Measurements from ENCODE around the gene GALT. TPM values are rescaled to one million over a fixed set of nuclear protein-coding genes. Genes with fewer than 3 reads are reported as not detected.

GALT gene
- total RNA-seq, 1 donor from 2014 or later: 34.4 TPM

DNA sequence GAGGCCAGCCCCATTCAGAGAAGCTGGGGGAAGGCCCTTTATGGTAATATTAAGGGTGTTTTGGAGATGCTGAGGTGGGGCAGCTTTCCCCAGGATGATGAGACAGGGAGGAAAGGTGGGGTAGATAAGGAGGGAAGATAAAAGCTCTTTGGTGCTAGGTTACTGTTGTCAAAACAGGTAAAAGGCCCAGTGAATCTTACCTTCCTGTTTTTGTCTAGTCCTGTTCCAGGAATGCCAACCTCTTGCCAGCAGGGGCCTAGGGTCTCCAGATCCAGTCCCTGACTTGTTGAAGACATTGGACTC lies 16.8 kb downstream of the GALT start:
- DNase-seq (ENCODE audit: low read depth): no peak
- Histone ChIP-seq H3K27me3 (ENCODE audit: control insufficient read depth, insufficient read depth, low read length) (no peaks in the 10 kb centered on the region), H3K4me3 (ENCODE audit: low read depth, low read length) (no peak overlapping the region), H3K36me3 (ENCODE audit: control insufficient read depth, insufficient read depth, low read length) (no peaks in the 10 kb centered on the region)
- TF ChIP-seq, protein P1, sequence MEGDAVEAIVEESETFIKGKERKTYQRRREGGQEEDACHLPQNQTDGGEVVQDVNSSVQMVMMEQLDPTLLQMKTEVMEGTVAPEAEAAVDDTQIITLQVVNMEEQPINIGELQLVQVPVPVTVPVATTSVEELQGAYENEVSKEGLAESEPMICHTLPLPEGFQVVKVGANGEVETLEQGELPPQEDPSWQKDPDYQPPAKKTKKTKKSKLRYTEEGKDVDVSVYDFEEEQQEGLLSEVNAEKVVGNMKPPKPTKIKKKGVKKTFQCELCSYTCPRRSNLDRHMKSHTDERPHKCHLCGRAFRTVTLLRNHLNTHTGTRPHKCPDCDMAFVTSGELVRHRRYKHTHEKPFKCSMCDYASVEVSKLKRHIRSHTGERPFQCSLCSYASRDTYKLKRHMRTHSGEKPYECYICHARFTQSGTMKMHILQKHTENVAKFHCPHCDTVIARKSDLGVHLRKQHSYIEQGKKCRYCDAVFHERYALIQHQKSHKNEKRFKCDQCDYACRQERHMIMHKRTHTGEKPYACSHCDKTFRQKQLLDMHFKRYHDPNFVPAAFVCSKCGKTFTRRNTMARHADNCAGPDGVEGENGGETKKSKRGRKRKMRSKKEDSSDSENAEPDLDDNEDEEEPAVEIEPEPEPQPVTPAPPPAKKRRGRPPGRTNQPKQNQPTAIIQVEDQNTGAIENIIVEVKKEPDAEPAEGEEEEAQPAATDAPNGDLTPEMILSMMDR (IDR thresholded peaks at IDR 0.05; ENCODE audit: insufficient read depth, low read length, poor library complexity, severe bottlenecking): no peak

- TF ChIP-seq, protein P1 (IDR thresholded peaks at IDR 0.05; ENCODE audit: insufficient read depth, low read length, poor library complexity, severe bottlenecking): peak; percentile 98
- Histone ChIP-seq H3K27me3 (ENCODE audit: control insufficient read depth, insufficient read depth, low read length) (no peaks in the 10 kb centered on the region), H3K36me3 (ENCODE audit: control insufficient read depth, insufficient read depth, low read length) (no peaks in the 10 kb centered on the region), H3K4me3 (ENCODE audit: low read depth, low read length) (peak overlapping the region; percentile 56)
- no peak for DNase-seq (ENCODE audit: low read depth)
Measured at GRCh38 chr9:34664281-34665066, 18.0 kb downstream of the GALT start.

GRCh38 chr9:34665067-34665380 lies 18.5 kb downstream of the GALT start:
- Histone ChIP-seq H3K27me3 (ENCODE audit: control insufficient read depth, insufficient read depth, low read length) (no peaks in the 10 kb centered on the region), H3K4me3 (ENCODE audit: low read depth, low read length) (peak overlapping the region; percentile 56), H3K36me3 (ENCODE audit: control insufficient read depth, insufficient read depth, low read length) (no peaks in the 10 kb centered on the region)
- TF ChIP-seq, protein P1 (IDR thresholded peaks at IDR 0.05; ENCODE audit: insufficient read depth, low read length, poor library complexity, severe bottlenecking): no peak
- DNase-seq (ENCODE audit: low read depth): no peak

GRCh38 chr9:34665381-34666250 lies 19.1 kb downstream of the GALT start:
- TF ChIP-seq, protein P1 (IDR thresholded peaks at IDR 0.05; ENCODE audit: insufficient read depth, low read length, poor library complexity, severe bottlenecking): no peak
- Histone ChIP-seq H3K27me3 (ENCODE audit: control insufficient read depth, insufficient read depth, low read length) (no peaks in the 10 kb centered on the region), H3K36me3 (ENCODE audit: control insufficient read depth, insufficient read depth, low read length) (no peaks in the 10 kb centered on the region), H3K4me3 (ENCODE audit: low read depth, low read length) (peak overlapping the region; percentile 59)
- DNase-seq (ENCODE audit: low read depth): peak; percentile 65

DNA sequence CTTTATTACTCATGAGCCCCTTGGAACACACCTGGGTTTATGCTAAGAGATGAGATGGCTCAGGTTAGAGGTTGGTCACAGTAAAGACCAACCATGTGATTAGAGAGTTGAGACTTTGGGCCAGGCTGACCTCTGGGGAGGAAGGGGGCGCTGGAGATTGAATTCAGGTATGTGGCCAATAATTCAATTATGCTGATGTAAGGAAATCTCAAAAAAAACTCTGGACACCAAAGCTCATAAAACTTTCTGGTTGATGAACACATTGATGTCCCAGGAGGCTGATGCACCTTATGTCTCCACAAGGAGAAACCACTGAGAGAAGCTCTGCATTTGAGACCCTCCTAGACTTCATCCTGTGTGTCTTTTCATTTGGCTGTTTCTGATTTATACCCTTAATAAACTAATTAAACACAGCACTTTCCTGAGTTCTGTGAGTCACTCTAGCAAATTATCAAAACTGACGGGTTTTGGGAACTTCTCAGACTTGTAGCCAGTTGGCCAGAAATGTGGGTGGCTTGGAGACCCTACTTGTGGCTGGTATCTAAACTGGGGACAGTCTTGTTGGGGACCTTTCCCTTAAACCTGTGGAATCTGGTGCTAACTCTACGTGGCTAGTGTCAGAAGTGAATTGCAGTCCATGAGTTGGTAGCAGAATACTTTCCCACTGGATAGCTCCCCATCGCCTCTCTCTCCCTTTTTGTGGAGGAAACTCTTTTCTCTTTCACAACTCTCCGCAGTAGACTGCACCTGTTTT lies 23.5 kb downstream of the GALT start:
- H3K36me3 ChIP-seq (ENCODE audit: control insufficient read depth, insufficient read depth, low read length): no peaks in the 10 kb centered on the region
- DNase-seq (ENCODE audit: low read depth): no peak
- TF ChIP-seq, protein P1 (IDR thresholded peaks at IDR 0.05; ENCODE audit: insufficient read depth, low read length, poor library complexity, severe bottlenecking): no peak
- no peaks in the 10 kb centered on the region for H3K27me3 ChIP-seq (ENCODE audit: control insufficient read depth, insufficient read depth, low read length)
- H3K4me3 ChIP-seq (ENCODE audit: low read depth, low read length): no peak overlapping the region

Measured in kidney epithelial cell (primary cell).